ENCODE measurements around the gene NPIPA8.
"Not testable (repeated sequence)": the region's sequence is repeated elsewhere in the genome, so short reads cannot be mapped to it uniquely, and the experiment has no call there.

Gene NPIPA8

DNA sequence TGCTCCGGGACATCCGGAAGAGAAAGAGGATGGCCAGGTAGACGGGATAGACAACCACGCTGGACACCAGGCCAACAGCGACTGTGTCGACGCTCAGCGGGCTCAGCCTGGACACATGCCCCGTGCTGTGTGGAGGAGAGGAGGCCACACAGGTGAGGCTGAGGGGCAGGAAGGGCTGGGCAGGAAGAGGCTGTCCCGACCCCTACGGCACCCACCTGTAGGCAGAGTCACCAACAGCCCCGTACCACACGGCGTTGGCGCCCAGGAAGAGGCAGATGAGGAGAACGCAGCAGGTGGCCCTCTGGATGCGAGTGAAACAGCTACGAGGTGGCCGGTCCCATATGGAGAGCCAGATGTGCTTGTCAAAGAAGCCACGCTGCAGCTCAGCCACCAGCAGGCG lies at the start of gene NPIPA8:
TSS of gene NPIPA8 (minus strand) at position 101 of the 400 bp plus-strand sequence. CDS start 4,074 bp downstream, outside the sequence.
- DNase-seq (ENCODE audit: low read depth, low spot score), result not testable (repeated sequence)

DNA sequence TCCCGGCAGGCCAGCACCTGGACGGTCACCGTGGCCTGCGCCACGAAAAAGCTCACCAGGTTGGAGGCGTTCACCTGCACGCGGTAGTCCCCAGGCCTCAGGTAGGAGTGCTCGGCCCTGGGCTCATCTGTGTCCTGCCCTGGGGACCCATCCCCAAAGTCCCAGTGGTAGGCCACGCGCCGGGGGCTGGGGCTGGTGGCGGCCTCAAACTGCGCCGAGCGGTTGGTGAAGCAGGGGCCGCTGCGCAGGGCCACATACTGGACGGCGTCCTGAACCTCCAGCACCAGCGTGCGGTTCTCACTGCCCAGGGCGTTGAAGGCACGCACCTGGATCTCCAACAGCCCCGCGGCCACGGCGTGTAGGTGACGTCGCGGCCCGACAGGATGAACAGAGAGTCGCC lies 48.7 kb upstream of the NPIPA8 start:
- not testable (repeated sequence) for DNase-seq (ENCODE audit: low read depth, low spot score)

DNA sequence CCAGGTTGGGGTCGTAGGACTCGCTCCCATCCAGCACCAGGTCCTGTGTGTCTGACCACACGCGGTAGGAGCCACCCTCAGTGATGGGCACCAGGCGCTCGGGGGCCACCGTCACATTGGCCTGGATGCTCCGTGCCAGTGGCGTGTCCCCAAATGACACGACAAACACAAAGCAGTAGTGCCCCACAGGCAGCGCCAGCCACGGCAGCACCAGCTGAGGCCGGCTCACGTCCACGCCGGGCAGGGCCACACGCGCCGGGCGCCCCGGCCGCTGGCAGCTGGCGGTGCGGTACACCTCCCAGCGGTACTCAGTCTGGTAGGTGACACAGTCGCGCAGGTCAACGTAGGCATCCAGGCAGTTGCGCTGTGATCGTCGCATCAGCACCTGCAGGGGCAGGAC lies 48.3 kb upstream of the NPIPA8 start:
- not testable (repeated sequence) for DNase-seq (ENCODE audit: low read depth, low spot score)

DNA sequence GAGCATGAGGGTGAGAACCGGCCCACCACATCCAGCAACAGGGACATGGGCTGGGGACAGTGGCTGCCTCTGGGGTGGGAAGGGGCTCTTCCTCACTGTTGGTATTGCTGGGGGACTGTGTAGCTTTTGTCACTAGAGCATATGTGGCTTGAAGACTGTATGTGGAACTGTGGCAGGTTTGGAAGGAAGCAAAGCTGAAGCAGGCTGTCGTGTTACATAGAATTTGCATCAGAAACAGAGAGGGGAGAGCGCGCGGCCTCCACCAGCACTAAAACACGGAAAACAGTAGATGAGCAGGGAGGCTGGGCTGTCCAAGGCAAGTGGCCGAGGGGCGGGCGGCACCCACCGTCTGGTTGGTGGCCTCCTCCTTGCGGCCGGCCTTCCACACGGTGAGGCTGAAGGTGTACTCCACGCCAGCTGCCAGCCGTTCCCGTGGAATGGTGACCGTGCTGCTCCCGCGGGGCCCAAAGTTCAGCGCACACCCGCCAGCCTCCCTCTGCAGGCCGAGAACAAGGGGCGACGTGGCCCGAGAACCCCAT lies 47.6 kb upstream of the NPIPA8 start:
- DNase-seq (ENCODE audit: low read depth, low spot score), result not testable (repeated sequence)

DNA sequence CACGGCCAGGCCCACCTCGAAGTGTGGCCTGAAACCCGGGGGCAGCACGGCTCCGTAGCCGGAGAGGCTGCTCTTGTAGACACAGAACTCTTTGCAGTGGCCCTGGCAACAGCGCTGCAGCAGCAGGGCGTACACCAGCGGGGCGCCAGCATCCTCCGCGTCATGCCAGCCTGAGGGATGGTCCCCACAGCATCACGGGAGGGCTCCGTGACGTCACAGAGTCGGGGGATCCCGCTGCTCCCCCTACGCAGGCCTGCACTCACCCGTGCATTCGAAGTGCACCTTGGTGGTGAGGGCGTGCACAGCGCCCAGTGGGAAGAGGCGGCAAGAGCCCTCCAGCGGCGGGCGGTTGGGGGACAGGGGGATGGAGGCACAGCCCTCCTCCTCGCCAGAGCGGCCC lies 46.2 kb upstream of the NPIPA8 start:
- DNase-seq (ENCODE audit: low read depth, low spot score), result not testable (repeated sequence)

DNA sequence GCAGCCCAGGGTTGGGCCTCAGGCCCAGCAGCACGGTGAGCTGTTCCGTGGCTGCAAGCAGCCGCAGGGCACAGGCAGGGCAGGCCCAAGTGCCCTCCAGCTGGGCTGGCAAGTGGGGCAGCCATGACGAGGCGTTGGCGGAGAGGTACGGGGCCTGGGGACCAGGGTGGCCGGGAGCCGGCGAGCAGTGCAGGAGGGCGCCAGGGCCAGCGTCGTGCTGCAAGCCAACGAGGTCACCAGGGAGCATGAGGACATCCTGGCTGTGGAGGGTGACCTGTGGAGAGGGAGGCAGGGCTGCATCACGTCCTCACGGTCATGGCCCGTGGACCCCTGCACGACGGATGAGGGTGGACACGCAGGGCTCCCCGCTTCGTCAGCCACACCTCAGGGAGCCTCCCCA lies 11.2 kb upstream of the NPIPA8 start:
- DNase-seq (ENCODE audit: low read depth, low spot score), result not testable (repeated sequence)

DNA sequence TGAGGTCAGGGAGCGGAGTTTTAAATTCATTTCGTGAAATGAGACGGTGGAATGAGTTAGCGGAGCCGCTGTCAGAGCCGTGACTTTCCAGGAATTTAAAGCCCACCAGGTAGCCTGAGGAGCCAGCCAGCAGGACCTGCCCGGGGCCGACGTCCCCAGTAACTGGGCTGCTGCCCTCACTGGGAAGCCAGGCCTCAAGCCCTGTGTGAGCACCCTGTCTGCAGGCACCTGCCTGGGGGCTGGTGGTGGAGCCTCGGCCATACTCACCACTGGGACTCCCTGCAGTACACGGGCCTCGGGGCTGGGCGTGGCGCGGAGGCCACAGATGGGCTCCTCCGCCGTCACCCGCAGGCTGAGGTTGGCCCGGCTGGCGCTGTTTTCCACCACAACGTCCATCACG lies 10.5 kb upstream of the NPIPA8 start:
- not testable (repeated sequence) for DNase-seq (ENCODE audit: low read depth, low spot score)

DNA sequence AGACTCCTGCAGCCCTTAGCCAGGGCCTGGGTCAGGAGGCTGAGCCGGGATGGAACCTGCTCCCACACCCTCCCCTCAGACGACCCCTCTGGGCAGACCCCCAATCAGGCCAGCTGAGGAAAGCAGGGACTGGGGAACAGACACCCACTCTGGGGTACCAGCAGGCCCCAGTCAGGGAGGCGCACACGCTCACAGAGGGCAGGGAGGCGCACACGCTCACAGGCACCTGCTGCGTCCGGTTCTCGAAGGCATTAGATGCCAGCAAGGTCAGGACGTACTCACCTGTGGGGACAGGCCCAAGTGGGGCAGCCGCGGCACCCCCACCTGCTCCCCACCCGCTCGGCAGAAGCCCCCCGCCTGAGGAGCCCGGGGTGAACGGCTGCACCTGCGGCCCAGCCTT lies 8.1 kb upstream of the NPIPA8 start:
- DNase-seq (ENCODE audit: low read depth, low spot score), result not testable (repeated sequence)

DNA sequence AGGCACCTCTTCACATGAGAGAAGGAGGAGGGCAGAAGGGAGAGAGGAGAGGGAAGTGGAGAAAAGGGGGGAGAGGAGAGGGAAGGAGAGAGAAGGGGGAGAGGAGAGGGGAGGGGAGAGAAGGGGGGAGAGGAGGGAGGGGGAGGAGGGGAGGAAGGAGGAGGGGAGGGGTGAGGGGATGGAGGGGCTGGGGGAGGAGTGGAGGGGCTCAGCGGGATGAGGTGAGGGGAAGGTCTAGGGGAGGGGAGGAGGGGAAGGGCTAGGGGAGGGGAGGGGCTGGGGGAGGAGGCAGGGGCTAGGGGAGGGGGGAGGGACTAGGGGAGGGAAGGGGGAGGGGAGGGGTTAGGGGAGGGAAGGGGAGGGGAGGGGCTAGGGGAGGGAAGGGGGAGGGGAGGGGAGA lies 5.5 kb upstream of the NPIPA8 start:
- DNase-seq (ENCODE audit: low read depth, low spot score), result not testable (repeated sequence)

DNA sequence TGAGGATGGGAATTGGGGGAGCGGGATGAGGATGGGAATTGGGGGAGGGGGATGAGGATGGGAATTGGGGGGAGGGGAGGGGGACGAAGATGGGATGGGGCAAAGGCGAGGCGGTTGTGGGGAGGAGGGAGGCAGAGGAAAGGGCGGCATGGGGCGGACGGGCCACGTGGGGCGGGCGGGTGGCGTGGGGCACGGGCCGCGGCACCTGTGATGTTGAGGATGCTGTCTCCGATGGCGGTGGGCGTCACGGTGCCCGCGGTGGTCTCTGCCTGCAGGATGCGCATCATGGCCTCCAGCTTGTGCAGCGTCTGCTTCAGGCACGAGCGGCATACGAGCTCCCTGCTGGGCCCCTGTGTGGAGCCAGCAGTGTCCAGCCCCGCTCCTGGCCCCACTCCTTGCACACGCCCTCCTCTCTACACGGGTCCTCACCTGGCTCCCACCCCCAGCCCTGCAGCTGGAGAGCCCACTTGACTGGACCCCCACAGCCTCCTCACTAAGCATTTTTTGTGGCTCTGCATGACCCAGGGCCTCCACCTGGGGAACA lies 5.0 kb upstream of the NPIPA8 start:
- DNase-seq (ENCODE audit: low read depth, low spot score), result not testable (repeated sequence)

DNA sequence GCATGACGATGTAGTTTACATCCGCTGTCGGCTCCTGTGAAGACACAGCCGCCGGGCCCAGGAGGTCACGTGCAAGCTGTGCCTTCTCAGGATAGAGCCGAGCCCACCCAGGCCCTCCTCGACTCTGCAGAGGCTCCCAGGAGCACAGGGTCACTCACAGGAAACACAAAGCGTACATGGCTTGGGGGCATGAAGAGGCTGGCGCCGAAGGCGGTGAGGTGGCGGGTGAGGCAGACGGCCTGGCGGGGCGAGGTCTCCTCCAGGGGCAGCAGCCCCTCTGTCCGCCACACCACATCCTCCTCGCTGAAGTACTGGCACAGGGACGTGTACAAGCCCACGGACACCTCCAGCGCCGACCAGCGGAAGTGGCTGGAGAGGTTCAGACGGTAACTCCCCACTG lies 2.7 kb upstream of the NPIPA8 start:
- not testable (repeated sequence) for DNase-seq (ENCODE audit: low read depth, low spot score)

DNA sequence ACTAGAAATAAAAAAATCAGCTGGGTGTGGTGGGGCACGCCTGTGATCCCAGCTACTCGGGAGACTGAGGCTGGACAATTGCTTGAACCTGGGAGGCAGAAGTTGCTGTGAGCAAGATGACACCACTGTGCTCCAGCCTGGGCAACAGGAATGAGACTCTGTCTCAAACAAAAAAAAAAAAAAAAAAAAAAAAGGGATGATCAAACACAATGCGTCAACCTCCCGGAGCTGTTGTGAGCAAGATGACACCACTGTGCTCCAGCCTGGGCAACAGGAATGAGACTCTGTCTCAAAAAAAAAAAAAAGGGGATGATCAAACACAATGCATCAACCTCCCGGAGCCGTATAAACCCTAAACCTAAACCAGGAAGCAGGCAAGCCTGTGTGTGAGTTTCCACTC lies 24.7 kb downstream of the NPIPA8 start:
- DNase-seq (ENCODE audit: low read depth, low spot score), result not testable (repeated sequence)

DNA sequence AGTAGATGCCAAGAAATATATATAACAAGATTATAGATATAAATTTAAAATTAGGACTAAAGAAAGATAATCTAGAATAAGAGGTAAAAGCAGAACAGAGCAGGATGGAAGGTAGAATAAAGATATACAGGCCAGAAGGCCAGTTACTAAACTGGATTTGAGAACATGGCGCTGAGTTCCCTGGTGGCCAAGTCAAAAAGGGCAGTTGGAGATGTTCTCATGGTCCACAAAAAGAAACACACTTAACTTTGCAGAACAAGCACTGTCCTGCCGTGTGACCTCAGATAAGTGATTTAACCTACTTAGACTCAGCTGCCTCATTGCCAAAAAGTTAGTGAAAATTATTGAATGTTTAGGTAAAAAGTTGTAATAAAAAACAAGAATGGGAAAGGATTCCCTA lies 27.4 kb downstream of the NPIPA8 start:
- not testable (repeated sequence) for DNase-seq (ENCODE audit: low read depth, low spot score)

DNA sequence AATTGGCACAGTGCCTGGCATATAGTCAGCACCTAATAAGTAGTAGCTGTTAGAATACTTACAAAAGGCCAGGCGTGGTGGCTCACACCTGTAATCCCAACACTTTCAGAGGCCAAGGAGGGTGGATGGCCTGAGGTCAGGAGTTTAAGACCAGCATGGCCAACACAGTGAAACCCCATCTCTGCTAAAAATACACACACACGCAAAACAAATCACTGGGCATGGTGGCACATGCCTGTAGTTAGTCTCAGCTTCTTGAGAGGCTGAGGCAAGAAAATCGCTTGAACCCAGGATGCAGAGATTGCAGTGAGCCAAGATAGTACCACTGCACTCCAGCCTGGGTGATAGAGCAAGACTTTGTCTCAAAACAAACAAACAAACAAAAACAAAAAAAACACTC lies 29.3 kb downstream of the NPIPA8 start:
- DNase-seq (ENCODE audit: low read depth, low spot score), result not testable (repeated sequence)

DNA sequence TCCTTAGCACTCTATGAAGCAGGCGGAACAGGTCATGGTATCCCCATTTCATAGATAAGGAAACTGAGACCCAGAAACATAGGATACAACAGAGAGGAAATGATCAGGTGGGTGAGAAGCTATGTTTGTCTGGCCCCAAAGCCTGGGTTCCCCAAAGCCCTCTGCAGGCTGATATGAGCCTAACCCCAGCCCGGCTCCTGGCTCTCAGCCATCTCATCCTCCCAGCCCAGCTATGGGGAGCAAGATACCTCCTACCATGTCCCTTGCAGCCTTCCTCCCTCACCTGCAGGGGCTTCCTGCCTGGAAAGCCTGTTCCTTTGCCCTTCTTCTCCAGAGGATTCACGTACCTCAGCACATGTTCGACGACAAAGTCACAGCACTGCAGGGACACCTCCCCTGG lies 30.5 kb downstream of the NPIPA8 start:
- DNase-seq (ENCODE audit: low read depth, low spot score), result not testable (repeated sequence)

DNA sequence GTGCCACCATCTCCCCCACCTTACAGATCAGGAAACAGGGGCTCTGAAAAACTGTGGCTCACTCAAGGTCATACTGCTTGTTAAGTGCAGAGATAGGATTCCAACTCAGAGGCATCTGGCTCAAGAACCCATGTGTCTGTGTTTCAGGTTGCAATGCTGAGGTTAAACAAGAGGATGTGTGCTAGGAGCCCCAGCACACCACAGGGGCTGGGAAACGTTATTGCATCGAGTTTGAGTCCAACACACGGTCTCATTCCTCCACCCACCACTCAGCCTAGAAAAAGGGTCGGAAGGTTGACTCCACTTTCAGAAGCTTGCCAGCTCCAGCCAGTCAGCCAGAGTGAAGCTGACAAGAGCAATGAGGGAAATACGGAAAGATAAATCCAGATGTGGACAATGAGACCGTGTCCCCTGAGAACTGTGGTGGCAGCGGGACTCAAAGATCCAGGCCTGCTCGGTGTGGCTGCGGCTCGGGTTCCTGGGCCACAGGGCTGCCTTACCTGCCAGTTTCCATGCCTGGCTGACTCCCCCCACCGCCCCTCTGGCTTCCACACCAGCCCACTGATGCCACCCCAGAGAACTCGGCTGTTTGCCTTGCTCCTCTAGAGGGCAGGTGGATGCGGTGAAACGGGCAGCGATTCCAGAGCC lies 33.4 kb downstream of the NPIPA8 start:
- not testable (repeated sequence) for DNase-seq (ENCODE audit: low read depth, low spot score)

DNA sequence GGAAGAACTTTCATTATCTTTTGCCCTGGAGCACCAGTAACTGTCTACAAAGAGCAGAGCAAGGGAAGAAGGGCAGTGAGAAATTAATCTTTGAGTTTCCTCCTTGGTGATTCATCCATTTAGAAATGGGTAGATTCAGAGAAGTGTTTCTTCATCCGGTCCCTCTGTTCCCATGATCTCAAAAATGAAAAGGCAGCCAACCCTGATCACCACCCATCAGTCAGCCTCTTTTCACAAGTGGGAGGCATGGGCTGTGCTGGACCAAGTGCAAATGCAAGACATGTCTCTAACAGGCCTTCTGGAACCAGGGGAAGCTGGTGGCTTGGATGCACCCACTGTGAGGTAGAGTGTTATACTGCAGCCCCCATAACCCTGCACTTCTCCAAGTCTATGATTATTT lies 38.8 kb downstream of the NPIPA8 start:
- DNase-seq (ENCODE audit: low read depth, low spot score), result not testable (repeated sequence)

DNA sequence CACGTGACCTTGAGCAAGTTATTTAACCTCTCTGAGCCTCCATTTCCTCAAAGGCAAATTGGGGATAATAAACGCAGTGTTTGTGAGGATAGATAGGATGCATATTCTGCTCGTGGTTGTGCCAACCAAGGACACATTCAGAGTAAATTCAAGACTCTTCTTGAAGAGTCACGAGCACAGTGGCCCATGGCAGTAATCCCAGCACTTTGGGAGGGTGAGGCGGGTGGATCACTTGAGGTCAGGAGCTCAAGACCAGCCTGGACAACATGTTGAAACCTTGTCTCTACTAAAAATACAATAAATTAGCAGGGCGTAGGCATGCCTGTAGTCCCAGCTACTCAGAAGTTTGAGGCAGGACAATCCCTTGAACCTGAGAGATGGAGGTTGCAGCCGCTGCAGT lies 39.6 kb downstream of the NPIPA8 start:
- not testable (repeated sequence) for DNase-seq (ENCODE audit: low read depth, low spot score)

DNA sequence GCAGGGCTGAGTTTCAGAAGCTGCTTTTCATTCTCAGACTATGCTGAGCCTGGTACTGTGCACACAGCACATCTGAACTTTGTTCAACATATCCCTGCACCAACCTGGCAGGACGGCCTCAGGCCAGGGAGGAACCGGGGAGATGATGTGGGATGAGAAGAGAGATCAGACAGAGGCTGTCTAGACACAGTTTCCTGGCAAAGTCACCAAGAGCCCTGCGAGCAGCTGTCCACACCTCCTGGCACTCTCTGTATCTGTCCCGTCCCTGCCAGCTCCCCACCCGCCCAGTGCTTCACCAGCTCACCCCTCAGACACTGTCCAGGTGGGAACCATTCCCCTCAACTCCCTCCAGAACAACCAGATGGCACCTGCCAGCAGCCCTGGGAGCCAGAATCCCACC lies 42.2 kb downstream of the NPIPA8 start:
- not testable (repeated sequence) for DNase-seq (ENCODE audit: low read depth, low spot score)

DNA sequence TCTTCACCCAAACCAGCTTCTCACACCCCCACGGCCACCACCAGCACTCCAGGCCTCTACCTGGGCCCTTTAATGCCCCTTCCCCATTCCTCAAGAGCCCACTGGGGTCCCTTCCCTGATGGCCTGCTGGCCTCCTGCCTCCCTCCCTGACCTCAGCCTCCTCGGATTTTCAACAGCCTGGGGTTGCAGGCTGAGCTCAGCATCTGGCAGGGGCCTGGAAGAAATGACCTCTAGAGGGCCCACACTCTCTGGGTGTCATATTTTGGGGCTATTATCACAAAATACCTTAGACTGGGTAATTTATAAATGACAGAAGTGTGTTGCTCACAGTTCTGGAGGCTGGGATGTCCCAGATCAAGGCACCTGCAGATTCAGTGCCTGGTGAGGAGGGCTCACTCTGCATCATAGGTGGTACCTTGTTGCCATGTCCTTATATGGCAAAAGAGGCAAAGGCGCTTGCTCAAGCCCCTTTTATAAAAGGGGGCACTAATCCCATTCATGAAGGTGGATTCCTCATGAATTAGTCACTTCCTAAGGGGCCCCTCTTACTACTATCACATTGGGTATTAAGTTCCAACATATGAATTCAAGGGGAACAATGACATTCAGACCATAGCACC lies 43.1 kb downstream of the NPIPA8 start:
- not testable (repeated sequence) for DNase-seq (ENCODE audit: low read depth, low spot score)

DNA sequence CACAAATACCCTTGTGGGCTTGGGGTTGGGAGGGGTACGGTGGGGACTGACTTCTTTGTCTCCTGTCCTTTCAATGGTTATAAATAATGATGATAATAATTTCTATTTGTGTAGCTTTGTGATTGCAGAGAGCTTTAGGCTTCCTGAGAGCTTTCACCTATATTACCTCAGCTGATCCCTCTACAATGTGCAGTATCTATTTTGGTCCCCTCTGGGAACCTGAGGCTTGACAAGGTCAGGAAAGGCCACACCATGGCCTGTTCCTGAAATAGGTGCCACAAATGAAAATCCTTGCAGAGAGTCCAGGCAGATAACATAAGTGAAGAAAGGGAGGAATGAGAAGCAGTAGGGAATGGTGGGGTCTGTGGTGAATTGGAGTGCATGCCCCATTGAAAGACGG lies 45.6 kb downstream of the NPIPA8 start:
- DNase-seq (ENCODE audit: low read depth, low spot score), result not testable (repeated sequence)

DNA sequence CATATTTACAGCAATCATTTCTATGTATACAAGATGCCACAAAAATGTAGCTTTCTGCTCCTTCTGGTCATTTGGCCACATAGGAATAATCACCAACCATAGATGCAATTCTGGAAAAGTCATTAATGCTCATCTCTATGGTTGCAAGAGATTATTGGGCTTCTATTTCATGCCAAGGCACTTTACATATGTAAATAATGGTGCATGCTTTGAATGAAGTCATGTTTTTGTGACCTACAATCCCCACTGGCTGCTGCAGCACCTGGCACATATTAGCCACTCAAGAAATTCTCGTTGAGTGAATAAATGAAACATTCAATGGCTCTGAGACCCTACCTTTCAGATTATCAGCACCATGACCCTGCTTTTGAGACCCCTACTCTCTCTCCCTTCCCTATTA lies 50.2 kb downstream of the NPIPA8 start:
- DNase-seq (ENCODE audit: low read depth, low spot score), result not testable (repeated sequence)

DNA sequence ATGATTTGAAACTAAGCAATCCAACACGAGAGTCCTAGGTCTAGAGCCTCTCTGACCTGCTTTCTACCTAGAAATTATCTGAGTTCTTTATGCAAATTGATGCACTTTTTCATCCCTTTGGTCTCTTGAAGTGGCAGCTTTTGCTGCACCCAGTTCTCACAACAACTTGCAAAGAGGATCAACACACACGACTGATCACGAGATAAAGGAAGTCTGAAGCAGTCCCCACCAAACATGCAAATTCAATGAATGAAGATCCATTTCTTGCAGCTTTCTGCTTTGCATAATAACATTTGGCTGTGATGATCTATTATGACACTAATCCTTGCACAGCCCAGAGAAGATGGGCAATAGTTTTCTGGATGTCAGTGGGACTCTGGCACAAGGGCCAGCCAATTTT lies 56.2 kb downstream of the NPIPA8 start:
- DNase-seq (ENCODE audit: low read depth, low spot score), result not testable (repeated sequence)

All from iPS DF 19.7 (cell line).